ENCODE measurements around the gene FDX1.

FDX1 gene

DNA sequence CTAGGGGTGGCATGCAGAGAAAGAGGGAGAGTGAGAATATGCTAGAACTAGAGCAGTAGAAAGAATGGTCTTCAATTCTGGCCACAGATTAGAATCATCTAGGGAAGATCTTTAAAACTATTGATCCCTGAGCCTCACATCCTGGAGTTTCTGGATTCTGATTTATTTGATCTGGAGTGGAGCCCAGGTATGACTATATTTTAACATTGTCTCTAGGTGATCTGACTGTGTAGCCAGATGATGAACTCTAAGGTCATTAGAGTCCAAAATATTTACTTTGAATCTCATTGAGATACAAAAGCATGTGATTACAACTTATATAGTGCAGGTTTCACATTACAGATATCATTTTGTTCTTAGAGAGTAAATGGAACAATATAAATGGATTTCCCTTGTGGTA, 79.7 kb downstream of the FDX1 start:
- no peak for DNase-seq (ENCODE audit: low spot score)

DNA sequence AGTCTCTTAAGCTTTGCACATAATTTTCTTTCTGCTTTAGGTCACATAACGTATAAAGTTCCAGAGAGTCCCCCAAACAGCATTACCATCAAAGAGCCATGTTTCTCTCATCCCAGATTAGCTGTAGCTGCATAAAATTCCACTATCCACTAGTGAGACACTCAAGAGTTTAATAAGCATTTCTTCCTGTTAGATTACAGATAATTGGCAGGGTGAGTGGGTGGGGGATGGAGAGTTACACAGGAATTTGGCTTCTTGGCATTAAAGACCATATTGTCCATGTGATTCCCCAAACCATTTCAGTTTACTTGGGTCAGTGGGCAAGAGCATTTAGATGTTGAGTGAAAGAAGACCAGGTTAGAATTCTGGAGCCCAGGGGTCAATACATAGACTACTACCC, 82.3 kb downstream of the FDX1 start:
- DNase-seq (ENCODE audit: low spot score) = no peak

DNA sequence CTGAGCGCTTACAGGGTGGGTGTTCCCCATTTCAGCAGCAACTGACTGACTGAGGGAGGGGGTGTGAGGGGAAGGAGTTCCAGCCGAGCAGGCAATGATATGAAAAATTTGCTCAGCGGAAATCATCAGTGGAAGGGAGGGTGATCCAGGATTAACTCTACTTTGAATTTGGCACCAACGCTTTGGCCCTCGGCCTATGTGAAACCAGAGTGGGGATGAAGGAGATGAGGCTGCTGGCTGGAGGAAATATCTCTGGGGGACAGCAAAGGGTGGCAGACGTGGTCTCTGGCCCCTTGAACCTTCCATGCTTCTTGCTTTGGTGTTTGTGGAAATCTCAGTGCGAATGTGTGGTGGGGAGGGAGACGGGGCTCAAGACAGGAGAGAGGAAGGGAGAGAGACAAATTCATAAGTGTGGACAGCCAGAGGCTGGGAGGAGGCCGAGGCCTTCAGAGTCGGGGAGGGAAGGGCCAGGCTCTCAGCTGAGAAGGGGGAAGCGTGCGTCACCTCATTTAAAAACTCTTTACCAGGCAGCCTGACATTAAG, 83.6 kb downstream of the FDX1 start:
- no peak for DNase-seq (ENCODE audit: low spot score)

DNA sequence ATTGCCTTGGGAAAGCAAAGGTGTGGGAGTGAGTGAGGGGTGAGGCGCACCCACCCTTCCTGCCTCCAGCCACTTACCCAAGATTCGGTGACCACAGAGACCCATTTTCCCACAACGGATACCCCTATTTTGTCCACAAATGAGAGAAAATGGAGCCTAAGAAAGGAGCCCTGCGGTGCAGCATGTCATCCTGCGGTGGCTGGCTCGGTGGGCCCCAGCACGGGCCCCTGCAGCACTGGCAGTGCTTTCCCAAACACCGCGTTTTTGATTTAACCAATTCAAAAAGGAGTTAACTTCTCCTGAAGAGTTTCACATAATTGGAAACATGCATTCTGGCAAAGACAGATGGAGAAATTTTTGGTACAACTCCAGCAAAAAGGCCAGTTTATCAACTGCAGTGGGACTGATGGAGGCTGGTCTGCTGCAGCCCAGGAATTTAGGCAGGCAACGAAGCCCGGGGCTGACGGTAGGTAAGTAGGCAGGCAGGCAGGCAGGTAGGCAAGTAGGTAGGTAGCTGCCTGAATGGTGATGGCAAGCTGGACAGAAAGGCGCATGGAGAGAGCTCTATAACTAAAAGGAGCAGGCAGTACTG, 84.2 kb downstream of the FDX1 start:
- no peak for DNase-seq (ENCODE audit: low spot score)
